GM19099 (cell line): ENCODE data around the gene PALM3.

Experiments
- POLR2A ChIP-seq: IDR thresholded peaks from 3 replicates; pipeline ENCODE4 v1.6.1; 2011; ENCODE audit warnings: low read depth; ENCODE audit not compliant: insufficient read length; ENCODE audit errors: extremely low read depth

PALM3 gene

GRCh38 chr19:14073925-14074838 lies 12.3 kb upstream of the PALM3 start:
- no peak for TF ChIP-seq POLR2A

- no peak for TF ChIP-seq POLR2A
These were observed 11.5 kb upstream of the PALM3 start for GRCh38 chr19:14073261-14073924.

GRCh38 chr19:14072535-14073260 lies 10.8 kb upstream of the PALM3 start, which contains the start of gene MISP3:
Gene MISP3 (plus strand): TSS chr19:14072786. CDS start chr19:14073310, 524 bp downstream.
- TF ChIP-seq POLR2A, result no peak

- no peak for TF ChIP-seq POLR2A
These were observed 8.6 kb upstream of the PALM3 start for GRCh38 chr19:14070268-14071050.

- no peak for TF ChIP-seq POLR2A
These were observed 4.3 kb upstream of the PALM3 start for GRCh38 chr19:14066134-14066533.

GRCh38 chr19:14063105-14063504 lies 1.2 kb upstream of the PALM3 start:
- no peak for TF ChIP-seq POLR2A

GRCh38 chr19:14062558-14062855 lies 631 bp upstream of the PALM3 start:
- TF ChIP-seq POLR2A, result no peak

GRCh38 chr19:14061081-14061749 lies 661 bp downstream of the PALM3 start:
- TF ChIP-seq POLR2A, result no peak

- no peak for TF ChIP-seq POLR2A
These were observed 2.2 kb downstream of the PALM3 start for GRCh38 chr19:14059652-14060155.

- TF ChIP-seq POLR2A, result no peak
These were observed 2.8 kb downstream of the PALM3 start for GRCh38 chr19:14059093-14059480.

GRCh38 chr19:14058182-14059092 lies 3.4 kb downstream of the PALM3 start:
- TF ChIP-seq POLR2A, result no peak

- no peak for TF ChIP-seq POLR2A
These were observed 5.0 kb downstream of the PALM3 start for GRCh38 chr19:14056741-14057356.
